AG09319 (cell line): Measurements from ENCODE around the gene TRMT44.

ENCODE experiments used
- DNase-seq: peaks from one replicate; pipeline ENCODE4 v3.0.0-alpha.2; 2010; ENCODE audit warnings: low read depth; ENCODE audit errors: extremely low read depth
- TF ChIP-seq, protein P1 (sequence below): IDR thresholded peaks from 2 replicates; pipeline ENCODE4 v1.5.1; 2011; ENCODE audit warnings: low read depth, mild to moderate bottlenecking, inconsistent platforms, low read length, moderate library complexity

The TRMT44 gene

GRCh38 chr4:8515316-8516060, 74.9 kb downstream of the TRMT44 start:
- no peak for DNase-seq

GRCh38 chr4:8516061-8516573, 75.5 kb downstream of the TRMT44 start:
- TF ChIP-seq, protein P1, sequence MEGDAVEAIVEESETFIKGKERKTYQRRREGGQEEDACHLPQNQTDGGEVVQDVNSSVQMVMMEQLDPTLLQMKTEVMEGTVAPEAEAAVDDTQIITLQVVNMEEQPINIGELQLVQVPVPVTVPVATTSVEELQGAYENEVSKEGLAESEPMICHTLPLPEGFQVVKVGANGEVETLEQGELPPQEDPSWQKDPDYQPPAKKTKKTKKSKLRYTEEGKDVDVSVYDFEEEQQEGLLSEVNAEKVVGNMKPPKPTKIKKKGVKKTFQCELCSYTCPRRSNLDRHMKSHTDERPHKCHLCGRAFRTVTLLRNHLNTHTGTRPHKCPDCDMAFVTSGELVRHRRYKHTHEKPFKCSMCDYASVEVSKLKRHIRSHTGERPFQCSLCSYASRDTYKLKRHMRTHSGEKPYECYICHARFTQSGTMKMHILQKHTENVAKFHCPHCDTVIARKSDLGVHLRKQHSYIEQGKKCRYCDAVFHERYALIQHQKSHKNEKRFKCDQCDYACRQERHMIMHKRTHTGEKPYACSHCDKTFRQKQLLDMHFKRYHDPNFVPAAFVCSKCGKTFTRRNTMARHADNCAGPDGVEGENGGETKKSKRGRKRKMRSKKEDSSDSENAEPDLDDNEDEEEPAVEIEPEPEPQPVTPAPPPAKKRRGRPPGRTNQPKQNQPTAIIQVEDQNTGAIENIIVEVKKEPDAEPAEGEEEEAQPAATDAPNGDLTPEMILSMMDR: no peak
- no peak for DNase-seq

More at GRCh38 chr4:8515316-8516060, 74.9 kb downstream of the TRMT44 start:
- TF ChIP-seq, protein P1: no peak

- DNase-seq: no peak
- TF ChIP-seq, protein P1: no peak
These were observed 76.5 kb downstream of the TRMT44 start for GRCh38 chr4:8516996-8517550.

GRCh38 chr4:8517946-8518345, 77.4 kb downstream of the TRMT44 start:
- DNase-seq: no peak
- TF ChIP-seq, protein P1: no peak

DNA sequence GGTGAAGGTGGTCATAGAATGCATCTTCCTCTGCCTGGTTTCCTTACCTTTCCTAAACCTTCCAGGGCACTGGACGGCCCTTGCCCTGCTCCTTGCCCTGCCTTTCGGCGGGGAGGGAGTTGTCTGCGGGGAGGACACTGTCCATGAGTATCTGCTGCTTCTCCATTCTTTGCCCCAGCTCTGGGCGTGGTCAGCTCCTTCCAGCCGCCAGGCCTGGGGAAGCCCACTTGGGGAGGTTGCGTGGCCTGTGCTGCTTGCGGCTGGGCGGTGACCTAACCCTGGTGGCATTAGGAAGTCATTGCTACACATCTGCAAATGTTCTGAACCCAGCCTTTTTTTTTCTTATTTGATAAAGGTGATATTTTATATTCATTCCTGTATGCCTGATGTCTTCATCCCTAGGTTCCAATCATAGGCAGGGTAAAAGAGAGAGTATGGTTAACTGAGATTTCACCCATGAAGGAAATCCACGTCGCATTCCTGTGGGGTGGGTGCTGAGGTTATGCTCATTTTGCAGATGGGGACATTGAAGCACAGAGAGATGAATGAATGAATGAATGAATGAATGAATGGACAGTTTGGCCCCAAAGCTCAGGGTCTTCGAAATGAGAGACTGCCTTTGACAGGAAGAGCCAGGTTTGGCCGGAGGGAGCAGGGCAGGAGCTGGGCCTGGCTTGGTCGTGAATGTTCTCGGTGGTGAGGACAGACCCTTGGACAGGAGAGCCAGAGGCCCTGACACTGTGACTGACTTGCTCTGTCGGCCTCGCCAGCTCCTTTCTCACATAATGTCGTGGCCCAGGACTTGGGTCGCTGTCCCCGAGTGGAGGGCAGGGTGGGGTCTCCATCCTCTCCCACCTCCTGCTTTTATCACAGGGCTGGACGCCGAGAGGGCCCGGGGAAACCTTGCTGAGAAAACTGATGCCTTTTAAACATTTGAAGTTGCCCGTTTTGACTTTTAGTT, 81.9 kb downstream of the TRMT44 start:
- TF ChIP-seq, protein P1: no peak
- DNase-seq: no peak

DNA sequence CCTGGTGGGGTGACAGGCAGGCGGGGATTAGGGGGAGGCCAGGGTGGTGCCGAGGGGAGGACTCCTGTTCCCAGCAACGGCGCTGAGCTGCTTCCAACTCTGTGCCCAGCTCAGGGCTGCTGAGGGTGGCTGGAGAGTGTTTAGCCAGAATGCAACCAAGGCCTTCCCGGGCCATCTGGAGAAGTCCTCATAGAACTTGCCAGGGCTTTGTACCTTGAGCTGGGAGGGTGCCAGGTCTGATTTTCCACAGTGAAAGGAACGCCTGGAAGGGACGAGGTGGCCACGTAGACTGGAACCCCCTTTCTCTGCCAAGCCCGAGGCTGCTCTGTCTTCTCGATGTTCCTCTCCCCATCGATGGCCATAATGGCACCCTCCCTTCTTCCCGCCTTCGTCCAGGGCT, 82.6 kb downstream of the TRMT44 start:
- TF ChIP-seq, protein P1: no peak
- DNase-seq: no peak
